ENCODE results near the gene IGF2BP3. TPM values are rescaled to one million over a fixed set of nuclear protein-coding genes. Genes with fewer than 3 reads are reported as not detected.

IGF2BP3 gene
- total and polyA plus RNA-seq, 10 of the 15 experiments (the other 5 are each of a cell fraction or from before 2014, with no cell fraction given) = 4.6 to 61.2 (median 36.9) TPM

GRCh38 chr7:23422909-23423308, 47.4 kb downstream of the IGF2BP3 start (continued):
- TF ChIP-seq BCL3 (IDR thresholded peaks at IDR 0.05; ENCODE audit: borderline replicate concordance, insufficient read depth, low read depth, low read length, poor library complexity, severe bottlenecking) = no peak
- no peak for TF ChIP-seq ASH2L (IDR thresholded peaks at IDR 0.05; ENCODE audit: borderline replicate concordance, low read depth)
- TF ChIP-seq ETV6 (conservative IDR thresholded peaks at IDR 0.05 in 1 of 2, IDR thresholded peaks at IDR 0.05 in 1 of 2; ENCODE audit: borderline replicate concordance in 1 of 2, low read depth in 1 of 2) = no peak
- no peak for TF ChIP-seq NFIC (IDR thresholded peaks at IDR 0.05; ENCODE audit: low read depth, low read length)
- no peak for TF ChIP-seq NBN (IDR thresholded peaks at IDR 0.05)

- Histone ChIP-seq H3K36me3 (ENCODE audit: control insufficient read depth in 2 of 2, insufficient read depth in 2 of 2, low read length in 1 of 2) (no peaks in the 10 kb centered on the region), H3K4me2 (ENCODE audit: control insufficient read depth, insufficient read depth) (no peak overlapping the region), H3K27ac (ENCODE audit: control insufficient read depth, insufficient read depth) (no peak overlapping the region), H4K20me1 (ENCODE audit: control insufficient read depth, insufficient read depth) (no peaks in the 10 kb centered on the region), H2AFZ (ENCODE audit: control insufficient read depth, low read depth, low read length) (no peak overlapping the region), H3K79me2 (ENCODE audit: control insufficient read depth, insufficient read depth, low read length) (peaks cover 65% of the 10 kb centered on the region), H3K4me1 (ENCODE audit: control insufficient read depth, insufficient read depth, low read length) (peaks cover 18% of the 10 kb centered on the region), H3K4me3 (no peak overlapping the region), H3K9me3 (replicated peaks; ENCODE audit: control insufficient read depth, insufficient read depth, low read length) (no peaks in the 10 kb centered on the region), H3K9ac (ENCODE audit: control insufficient read depth, insufficient read depth, low read length) (no peak overlapping the region), H3K27me3 (replicated peaks in 1 of 2; ENCODE audit: control insufficient read depth in 2 of 2, insufficient read depth in 2 of 2, low read length in 1 of 2) (no peaks in the 10 kb centered on the region)
- in situ Hi-C loops (cut with MboI) (no loop called here), intact Hi-C loops (cut with micrococcal nuclease; ENCODE audit: unreplicated experiment) (no loop called here)
- ChIA-PET SMC1A (ENCODE audit: uncharacterized antibody, unreplicated experiment) (interaction anchor here (3.2 kb wide), 2 partner anchors 11 to 101 kb away, joined by 8 to 18 read pairs; no protein-coding TSS in a partner anchor), POLR2A (no interaction called here), CTCF (interaction anchor here (5.0 kb wide), 1 partner anchor 8 kb away, joined by 36 read pairs; no protein-coding TSS in a partner anchor), RAD21 (ENCODE audit: unreplicated experiment) (no interaction called here)
- WGBS (ENCODE audit: insufficient coverage, insufficient replicate concordance, low lambda C conversion rate, missing lambda C conversion rate) = 72% methylated on average over 7 of the region's 7 CpGs
- no TSS peak for BruUV-seq (replicated peaks)
- no peak for DNase-seq (ENCODE audit: low read depth, low spot score)
- no peak for ATAC-seq
- no peak for FAIRE-seq
- TF ChIP-seq SMC3 (IDR thresholded peaks at IDR 0.05; ENCODE audit: borderline replicate concordance, low read length) = no peak
- TF ChIP-seq BCL3 (IDR thresholded peaks at IDR 0.05; ENCODE audit: borderline replicate concordance, insufficient read depth, low read depth, low read length, poor library complexity, severe bottlenecking) = peak; percentile 39
Measured at GRCh38 chr7:23422384-23422783, 47.9 kb downstream of the IGF2BP3 start.

Data from GM12878 (cell line).